Activated CD4-positive, CD25-positive, alpha-beta regulatory T cell treated with anti-CD3 and anti-CD28 coated beads, Interleukin-2, amount 50 U/mL, for 16 hours (primary cell): ENCODE measurements around the gene HSPA5.
A peak's percentile ranks its signal among the peaks of the same experiment; 100 is the strongest.
"Not testable (repeated sequence)": the region's sequence is repeated elsewhere in the genome, so short reads cannot be mapped to it uniquely, and the experiment has no call there.

Experiments used
- DNase-seq: peaks from one replicate; pipeline ENCODE4 v3.0.0-alpha.2; 2020; ENCODE audit warnings: low read depth, low spot score

Gene HSPA5

DNA sequence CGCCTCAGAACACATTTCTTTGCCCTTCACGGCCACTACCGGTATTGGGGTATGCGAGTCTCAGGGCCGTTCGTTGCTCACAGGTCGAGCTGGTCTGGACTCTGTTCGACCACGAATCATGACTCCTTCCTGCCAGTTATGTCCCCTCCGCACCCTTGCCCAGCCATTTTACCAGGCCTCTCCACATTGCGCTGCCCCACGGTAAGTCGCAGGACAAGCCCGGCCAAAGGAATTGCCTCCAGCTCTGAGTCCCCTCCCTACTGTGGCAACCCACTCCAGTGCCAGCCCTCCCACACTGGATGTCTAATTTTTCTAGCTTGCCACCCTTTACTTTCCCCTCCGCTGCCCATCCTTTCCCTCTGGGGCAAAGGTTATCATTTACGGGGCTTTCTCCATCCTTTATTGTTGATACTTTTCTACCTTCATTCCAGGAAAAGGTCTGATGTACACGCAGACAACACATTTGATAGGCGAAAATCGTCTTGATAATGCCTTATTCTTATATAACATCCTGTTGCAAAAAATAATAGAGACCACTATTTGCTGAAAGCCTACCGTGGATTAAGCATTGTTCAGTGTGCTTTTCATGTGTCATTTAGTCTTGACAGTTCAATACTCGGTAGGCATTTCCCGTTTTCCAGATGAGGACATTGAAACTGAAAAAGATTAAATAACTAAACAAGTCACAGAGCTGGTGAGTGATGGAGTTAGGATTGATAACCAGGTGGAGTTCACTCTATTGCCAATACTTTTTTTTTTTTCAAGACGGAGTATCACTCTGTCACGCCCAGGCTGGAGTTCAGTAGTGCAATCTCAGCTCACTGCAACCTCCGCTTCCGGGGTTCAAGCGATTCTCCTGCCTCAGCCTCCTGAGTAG is 958 bp upstream of the HSPA5 start:
- DNase-seq = no peak

- DNase-seq = no peak
These were observed 519 bp downstream of the HSPA5 start for GRCh38 chr9:125240649-125240999.

DNA sequence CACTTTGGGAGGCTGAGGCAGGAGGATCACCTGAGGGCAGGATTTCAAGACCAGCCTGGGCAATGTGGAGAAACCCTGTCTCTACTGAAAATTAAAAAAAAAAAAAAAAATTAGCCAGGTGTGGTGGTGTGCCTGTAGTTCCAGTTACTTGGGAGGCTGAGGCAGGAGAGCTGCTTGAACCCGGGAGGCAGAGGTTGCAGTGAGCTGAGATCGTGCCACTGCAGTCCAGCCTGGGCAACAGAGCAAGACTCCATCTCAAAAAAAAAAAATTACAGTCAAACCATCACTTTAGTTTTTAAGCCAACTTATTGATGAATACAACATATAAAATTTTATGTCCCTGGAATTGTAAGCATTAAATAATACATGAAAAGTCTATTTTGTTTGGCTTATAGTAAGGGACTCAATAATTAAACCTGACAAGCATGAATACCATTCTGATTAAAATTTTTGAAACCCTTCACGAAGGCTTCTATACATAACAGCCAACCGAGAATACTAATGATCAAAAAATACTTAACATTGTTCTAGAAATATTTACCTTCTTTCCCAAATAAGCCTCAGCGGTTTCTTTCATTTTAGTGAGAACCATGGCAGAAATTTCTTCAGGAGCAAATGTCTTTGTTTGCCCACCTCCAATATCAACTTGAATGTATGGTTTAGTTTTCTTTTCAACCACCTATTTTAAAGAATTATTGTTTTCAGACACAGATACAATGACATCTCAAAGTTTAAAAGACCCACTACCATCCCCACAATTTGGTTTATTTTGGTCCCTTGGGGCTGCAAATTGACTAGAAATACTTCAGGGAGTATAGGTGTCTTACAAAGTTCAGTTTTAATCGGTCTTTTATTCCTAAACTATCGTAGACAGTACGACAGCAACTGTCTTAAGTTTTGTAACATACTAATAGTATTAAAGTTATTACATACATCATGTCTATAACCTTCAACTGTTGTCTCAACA is 1.2 kb downstream of the HSPA5 start:
- DNase-seq = no peak

DNA sequence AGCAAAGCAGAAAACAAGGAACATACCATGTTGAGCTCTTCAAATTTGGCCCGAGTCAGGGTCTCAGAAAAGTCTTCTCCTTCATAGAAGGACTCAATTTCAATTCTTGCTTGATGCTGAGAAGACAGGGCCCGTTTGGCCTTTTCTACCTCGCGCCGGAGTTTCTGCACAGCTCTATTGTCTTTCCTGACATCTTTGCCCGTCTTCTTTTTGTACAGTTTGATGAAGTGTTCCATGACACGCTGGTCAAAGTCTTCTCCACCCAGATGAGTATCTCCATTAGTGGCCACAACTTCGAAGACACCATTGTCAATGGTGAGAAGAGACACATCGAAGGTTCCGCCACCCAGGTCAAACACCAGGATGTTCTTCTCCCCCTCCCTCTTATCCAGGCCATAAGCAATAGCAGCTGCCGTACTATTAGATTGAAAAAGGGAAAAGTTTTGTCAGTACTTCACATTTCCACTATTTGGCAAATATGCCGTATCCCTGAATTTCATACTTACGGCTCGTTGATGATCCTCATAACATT is 2.2 kb downstream of the HSPA5 start:
- no peak for DNase-seq

DNA sequence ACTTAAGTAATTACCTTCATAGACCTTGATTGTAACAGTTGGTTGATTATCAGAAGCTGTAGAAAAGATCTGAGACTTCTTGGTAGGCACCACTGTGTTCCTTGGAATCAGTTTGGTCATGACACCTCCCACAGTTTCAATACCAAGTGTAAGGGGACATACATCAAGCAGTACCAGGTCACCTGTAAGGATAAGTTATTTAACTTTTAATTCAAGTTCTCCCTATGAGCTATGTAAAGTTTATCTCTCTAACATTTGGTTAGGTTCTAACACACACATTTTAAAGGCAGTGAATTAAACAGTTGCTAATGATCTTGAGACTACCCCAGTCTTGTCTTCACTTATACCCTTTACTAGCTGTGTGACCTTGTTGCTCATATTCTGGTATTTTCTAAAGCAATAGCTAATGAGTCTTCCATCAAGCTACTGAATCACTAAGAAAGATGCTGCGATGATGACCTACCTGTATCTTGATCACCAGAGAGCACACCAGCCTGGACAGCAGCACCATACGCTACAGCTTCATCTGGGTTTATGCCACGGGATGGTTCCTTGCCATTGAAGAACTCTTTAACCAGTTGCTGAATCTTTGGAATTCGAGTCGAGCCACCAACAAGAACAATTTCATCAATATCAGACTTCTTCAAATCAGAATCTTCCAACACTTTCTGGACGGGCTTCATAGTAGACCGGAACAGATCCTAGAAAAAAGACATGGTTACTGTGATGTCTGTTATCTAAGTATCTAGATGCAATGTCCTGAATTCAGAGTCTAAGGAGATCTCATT is 2.8 kb downstream of the HSPA5 start:
- DNase-seq = no peak

DNA sequence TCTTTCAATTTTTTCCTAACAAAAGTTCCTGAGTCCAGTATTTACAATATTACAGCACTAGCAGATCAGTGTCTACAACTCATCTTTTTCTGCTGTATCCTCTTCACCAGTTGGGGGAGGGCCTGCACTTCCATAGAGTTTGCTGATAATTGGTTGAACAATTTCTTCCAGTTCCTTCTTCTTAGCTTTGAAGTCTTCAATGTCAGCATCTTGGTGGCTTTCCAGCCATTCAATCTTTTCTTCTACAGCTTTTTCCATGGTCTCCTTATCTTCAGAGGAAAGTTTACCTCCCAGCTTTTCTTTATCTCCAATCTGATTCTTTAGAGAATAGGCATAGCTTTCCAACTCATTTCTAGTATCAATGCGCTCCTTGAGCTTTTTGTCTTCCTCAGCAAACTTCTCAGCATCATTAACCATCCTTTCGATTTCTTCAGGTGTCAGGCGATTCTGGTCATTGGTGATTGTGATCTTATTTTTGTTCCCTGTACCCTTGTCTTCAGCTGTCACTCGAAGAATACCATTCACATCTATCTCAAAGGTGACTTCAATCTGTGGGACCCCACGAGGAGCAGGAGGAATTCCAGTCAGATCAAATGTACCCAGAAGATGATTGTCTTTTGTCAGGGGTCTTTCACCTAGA is 4.5 kb downstream of the HSPA5 start:
- DNase-seq = not testable (repeated sequence)

DNA sequence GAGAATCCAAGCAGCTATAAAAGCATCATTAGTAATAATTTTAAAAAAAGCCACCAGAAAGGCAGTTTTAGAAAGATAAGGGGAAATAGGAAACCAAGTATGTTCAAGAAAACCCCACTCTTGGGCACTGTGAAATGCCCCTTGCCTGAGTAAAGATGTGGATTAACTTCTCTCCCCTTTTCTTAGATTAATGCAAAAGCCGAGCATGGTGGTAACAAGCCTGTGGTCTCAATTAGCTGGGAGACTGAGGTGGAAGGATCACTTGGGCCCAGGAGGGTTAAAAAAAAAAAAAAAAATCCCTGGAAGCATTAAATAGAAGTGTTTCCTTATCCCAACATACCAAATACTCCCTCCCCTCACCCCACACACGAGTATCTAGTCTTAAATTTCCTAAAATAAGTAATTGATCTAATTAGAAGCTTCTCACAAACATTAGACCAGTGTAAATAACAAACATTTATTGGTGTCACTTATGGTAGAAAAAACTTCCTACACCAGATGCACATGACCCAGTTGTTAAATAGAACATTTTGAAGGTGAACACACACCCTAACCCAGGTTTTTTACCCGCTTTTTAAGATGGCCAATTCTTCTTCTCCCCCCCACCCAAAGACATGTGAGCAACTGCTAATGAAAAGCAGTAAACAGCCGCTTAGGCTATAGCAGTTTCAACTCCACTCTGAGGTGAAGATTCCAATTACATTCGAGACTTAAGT is 5.2 kb downstream of the HSPA5 start:
- DNase-seq = no peak

DNA sequence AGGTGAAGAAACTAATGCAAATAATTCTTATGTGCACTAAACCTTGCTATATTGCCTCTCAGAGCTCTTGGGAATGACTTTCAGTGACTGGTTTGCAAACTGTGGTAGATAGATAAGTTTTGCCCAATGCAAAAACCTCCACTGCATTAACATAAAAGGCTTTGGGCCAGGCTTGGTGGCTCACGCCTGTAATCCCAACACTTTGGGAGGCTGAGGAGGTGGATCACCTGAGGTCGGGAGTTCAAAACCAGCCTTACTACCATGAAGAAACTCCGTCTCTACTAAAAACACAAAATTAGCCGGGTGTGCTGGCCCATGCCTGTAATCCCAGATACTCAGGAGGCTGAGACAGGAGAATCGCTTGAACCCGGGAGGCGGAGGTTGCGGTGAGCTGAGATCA is 7.0 kb downstream of the HSPA5 start:
- not testable (repeated sequence) for DNase-seq

- no peak for DNase-seq
These were observed 7.5 kb downstream of the HSPA5 start for GRCh38 chr9:125233678-125234077.

DNA sequence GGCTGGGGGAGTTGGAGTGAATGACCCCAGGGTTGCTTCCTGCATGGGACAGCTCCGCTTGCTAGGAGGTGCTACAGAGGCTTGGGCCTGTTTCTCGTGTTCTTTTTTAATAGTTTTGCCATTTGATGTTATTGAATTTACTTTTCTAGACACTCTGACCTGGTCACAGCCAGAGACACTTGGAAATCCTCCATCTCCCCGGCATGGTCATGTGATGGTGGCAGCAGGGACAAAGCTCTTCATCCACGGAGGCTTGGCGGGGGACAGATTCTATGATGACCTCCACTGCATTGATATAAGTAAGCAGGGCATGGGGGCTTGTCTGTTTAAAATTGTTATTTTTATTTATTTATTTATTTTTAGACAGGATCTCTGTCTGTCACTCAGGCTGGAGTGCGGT is 13.4 kb downstream of the HSPA5 start:
- DNase-seq = no peak

DNA sequence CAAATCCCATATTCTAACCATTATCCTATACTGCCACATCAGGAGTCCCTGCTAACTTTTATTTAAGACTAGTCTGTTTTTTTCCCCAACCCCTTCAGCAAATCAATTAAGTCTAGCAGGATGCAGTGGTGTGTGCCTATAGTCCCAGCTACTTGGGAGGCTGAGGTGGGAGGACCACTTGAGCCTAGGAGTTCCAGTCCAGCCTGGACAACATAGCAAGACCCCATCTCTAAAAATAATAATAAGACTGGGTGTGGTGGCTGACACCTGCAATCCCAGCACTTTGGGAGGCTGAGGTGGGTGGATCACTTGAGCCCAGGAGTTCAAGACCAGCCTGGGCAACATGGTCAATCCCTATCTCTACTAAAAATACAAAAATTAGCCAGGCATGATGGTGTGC is 16.3 kb downstream of the HSPA5 start:
- not testable (repeated sequence) for DNase-seq

DNA sequence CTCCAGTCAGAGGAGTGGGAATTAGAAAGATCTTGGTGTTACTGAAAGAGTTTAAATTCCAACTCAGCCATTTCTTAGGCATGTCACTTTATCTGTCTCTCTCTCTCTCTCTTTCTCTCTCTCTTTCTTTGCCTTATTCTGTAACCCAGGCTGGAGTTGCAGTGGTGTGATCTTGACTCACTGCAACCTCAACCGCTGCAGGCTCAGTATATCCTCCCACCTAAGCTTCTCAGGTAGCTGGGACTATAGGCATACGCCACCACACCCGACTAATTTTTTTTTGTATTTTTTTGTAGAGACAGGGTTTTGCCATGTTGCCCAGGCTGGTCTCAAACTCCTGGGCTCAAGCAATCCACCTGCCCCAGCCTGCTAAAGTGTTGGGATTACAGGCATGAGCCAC is 22.5 kb downstream of the HSPA5 start:
- no peak for DNase-seq

- no peak for DNase-seq
These were observed 27.0 kb downstream of the HSPA5 start for GRCh38 chr9:125214186-125214585.

DNA sequence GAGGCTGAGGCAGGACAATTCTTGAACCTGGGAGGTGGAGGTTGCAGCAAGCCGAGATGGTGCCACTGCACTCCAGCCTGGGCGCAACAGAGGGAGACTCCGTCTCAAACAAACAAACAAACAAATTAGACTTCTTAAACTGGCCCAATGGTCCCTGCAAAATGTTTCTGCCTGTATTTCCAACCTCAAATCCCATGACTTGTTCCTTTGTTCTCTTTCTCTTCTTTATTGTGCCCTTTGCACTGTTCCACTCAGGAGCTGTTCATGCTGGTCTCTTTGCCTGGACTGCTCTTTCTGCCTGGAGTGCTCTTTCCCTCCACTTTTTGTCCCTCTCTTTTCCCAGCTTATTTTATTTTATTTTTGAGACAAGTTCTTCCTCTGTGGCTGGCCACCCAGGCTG is 36.7 kb downstream of the HSPA5 start:
- DNase-seq = no peak

DNA sequence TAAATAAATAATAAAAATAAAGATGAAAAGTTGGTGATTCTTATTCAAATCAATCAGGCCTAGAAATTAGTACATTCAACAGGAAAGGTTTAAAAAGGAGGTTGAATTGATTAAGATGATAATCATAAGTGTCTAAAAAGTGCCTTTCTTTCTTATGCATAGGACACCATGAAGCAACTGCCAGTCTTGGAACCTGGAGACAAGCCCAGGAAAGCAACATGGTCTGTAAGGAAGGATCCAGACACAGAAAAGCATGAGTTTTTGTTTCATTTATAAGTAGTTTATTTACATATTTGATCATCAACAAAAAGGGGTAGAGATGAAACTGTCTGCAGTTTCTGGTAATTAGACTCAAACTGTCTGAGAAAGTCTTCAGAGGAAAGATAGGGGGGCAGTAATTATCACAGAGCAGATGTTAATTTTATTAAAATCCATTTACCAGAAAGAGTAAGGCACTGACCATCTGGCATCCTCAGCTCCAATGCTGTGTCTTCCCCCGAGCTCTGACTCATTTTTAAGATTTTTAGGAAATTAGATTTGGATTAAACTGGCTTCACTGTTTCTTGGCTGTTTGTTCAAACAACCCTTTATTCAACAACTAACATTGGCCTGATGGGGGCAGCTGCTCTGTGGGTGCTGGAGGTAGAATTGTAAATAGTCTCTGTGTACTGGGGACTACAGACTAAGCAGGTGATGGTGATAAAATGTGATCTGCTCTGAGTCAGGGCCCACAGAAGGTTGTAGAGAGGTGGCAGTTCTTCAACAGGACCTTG is 38.1 kb downstream of the HSPA5 start:
- no peak for DNase-seq

GRCh38 chr9:125200216-125201047 is 40.7 kb downstream of the HSPA5 start, which contains the start of gene RABEPK:
TSS of gene RABEPK (plus strand) at chr9:125200542. CDS start at chr9:125203014, 2,472 bp downstream.
- peak; percentile 75 for DNase-seq

DNA sequence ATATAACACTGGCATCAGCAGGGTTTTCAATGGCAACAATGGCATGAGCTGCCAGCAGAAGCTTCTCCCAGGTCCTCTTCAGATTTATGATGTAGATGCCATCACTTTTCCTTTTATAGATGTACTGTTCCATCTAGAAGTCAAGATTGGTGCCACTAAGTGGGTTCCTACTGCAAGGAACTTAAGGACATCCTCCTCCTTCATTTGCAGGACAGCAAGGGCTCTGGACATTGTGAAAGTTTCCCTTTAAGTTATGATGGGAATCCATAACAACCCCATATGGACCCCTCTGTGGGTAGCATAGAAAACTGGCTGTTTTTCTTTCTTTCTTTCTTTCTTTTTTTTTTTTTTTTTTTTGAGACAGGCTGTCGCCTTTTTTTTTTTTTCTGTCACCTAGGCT is 45.6 kb downstream of the HSPA5 start:
- DNase-seq = not testable (repeated sequence)

- DNase-seq = not testable (repeated sequence)
These were observed 46.7 kb downstream of the HSPA5 start for GRCh38 chr9:125194466-125194865.
